OCI-LY7 (cell line): Measurements from ENCODE around the gene ATXN1. TPM values are rescaled to one million over a fixed set of nuclear protein-coding genes. Genes with fewer than 3 reads are reported as not detected.

Experiments used
- BruUV-seq: library from RNA; stranded (reverse); fragments of 400-500 nt; replicated peaks from 2 replicates; lab custom pipeline; 2021; lab: Mats Ljungman, UMichigan
- CTCF ChIA-PET: fragments of 300-600 bp; sonication (Branson Sonifier 250); formaldehyde crosslinking; loops from one replicate; lab custom pipeline; 2022; ENCODE audit warnings: antibody characterized with exemption; ENCODE audit not compliant: unreplicated experiment; lab: Charles Lee
- POLR2A ChIA-PET: fragments of 300-600 bp; sonication (Branson Sonifier 250); formaldehyde crosslinking; loops from one replicate; lab custom pipeline; 2022; ENCODE audit warnings: antibody characterized with exemption; lab: Charles Lee
- DNase-seq: peaks from one replicate; pipeline ENCODE4 v3.0.0-alpha.2; 2015; ENCODE audit warnings: low spot score
- H2AFZ ChIP-seq: fragments of 200-600 bp; sonication (generic), shearing (Covaris generic); 2 replicates; pipeline ENCODE4 v1.6.1; 2014; ENCODE audit warnings: mild to moderate bottlenecking, antibody characterized with exemption, low read length, moderate library complexity
- H3K27ac ChIP-seq: fragments of 200-600 bp; sonication (generic); 2 replicates; pipeline ENCODE4 v1.5.1; 2014; ENCODE audit warnings: mixed run types, low read depth, mild to moderate bottlenecking, moderate library complexity, low read length, inconsistent platforms; ENCODE audit not compliant: poor library complexity, severe bottlenecking
- H3K36me3 ChIP-seq: fragments of 200-600 bp; sonication (generic); 2 replicates; pipeline ENCODE4 v1.6.1; 2014; ENCODE audit warnings: mild to moderate bottlenecking, antibody characterized with exemption, low read length, moderate library complexity, mixed read lengths; ENCODE audit not compliant: insufficient read depth
- H3K4me1 ChIP-seq: fragments of 200-600 bp; sonication (generic); 2 replicates; pipeline ENCODE4 v1.5.1; 2014; ENCODE audit warnings: mild to moderate bottlenecking, low read length; ENCODE audit not compliant: insufficient read depth, poor library complexity, severe bottlenecking
- H3K4me2 ChIP-seq: fragments of 200-600 bp; sonication (generic); 2 replicates; pipeline ENCODE4 v1.6.1; 2014; ENCODE audit warnings: mild to moderate bottlenecking, low read length
- H3K4me3 ChIP-seq: fragments of 200-600 bp; sonication (generic); 2 replicates; pipeline ENCODE4 v1.5.1; 2014; ENCODE audit warnings: mild to moderate bottlenecking, low read depth, low read length; ENCODE audit not compliant: poor library complexity, severe bottlenecking
- H3K79me2 ChIP-seq: fragments of 200-600 bp; sonication (generic); 2 replicates; pipeline ENCODE4 v1.6.1; 2016; ENCODE audit warnings: low read depth, mild to moderate bottlenecking, low read length, moderate library complexity, mixed read lengths; ENCODE audit not compliant: insufficient read depth
- H3K9me2 ChIP-seq: fragments of 200-600 bp; sonication (generic); 2 replicates; pipeline ENCODE4 v1.6.1; 2016; ENCODE audit warnings: mild to moderate bottlenecking, low read length, mixed read lengths; ENCODE audit not compliant: insufficient read depth
- H3K9me3 ChIP-seq: fragments of 200-600 bp; sonication (generic); 2 replicates; pipeline ENCODE4 v1.6.1; 2014; ENCODE audit warnings: mild to moderate bottlenecking, mixed run types, low read length, mixed read lengths
- H4K20me1 ChIP-seq: fragments of 200-600 bp; sonication (generic); 2 replicates; pipeline ENCODE4 v1.6.1; 2014; ENCODE audit warnings: mild to moderate bottlenecking, antibody characterized with exemption, low read length, moderate library complexity, mixed read lengths; ENCODE audit not compliant: insufficient read depth
- EZH2phosphoT487 ChIP-seq: fragments of 200-600 bp; sonication (generic); IDR thresholded peaks from 2 replicates; pipeline ENCODE4 v1.6.1; 2018; ENCODE audit warnings: low read depth, borderline replicate concordance, mild to moderate bottlenecking, mixed run types, antibody characterized with exemption, low read length, moderate library complexity, mixed read lengths
- intact Hi-C: fragments of 100-400 bp; cut with micrococcal nuclease; formaldehyde crosslinking; loops from one replicate; pipeline ENCODE4 v1.10.0; 2022; ENCODE audit not compliant: unreplicated experiment
- total RNA-seq, 2 experiments: library from RNA; depleted of rRNA in 1 of 2; stranded (reverse); fragments of >200 nt in 1 of 2; shearing (Covaris generic) in 1 of 2; gene quantifications; 2 replicates each; pipeline ENCODE4 v1.2.3, GENCODE V29; 2014 to 2022
- TF ChIP-seq, protein P1 (sequence below): fragments of 200-600 bp; sonication (generic); conservative IDR thresholded peaks from 2 replicates; pipeline ENCODE4 v1.5.1; 2014; ENCODE audit warnings: mild to moderate bottlenecking, antibody characterized with exemption, low read length, moderate library complexity, mixed read lengths

The ATXN1 gene
- total RNA-seq, 2 experiments from 2014 or later, result not detected

DNA sequence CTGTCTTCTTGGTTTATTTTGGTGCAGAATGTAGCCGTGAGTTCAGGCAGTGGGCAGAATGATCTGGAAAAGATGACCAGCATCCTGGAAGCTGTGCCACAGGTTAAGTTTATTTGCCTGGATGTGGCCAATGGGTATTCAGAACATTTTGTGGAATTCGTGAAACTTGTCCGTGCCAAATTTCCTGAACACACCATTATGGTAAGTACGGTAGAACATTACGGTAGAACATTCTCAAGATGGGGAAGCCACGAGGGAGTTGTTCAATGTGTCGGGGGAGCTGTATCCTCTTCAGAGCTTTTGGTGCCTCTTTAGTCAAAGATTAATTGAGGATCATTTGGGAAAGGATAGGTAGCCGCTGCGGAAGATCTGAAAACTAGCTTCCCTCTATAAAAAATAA, 506.7 kb downstream of the ATXN1 start:
- Histone ChIP-seq H3K4me2 (no peak overlapping the region), H3K4me1 (no peaks in the 10 kb centered on the region), H4K20me1 (no peaks in the 10 kb centered on the region), H3K9me2 (no peaks in the 10 kb centered on the region), H3K4me3 (no peak overlapping the region), H3K9me3 (no peaks in the 10 kb centered on the region), H3K36me3 (no peaks in the 10 kb centered on the region), H2AFZ (no peak overlapping the region), H3K27ac (no peak overlapping the region), H3K79me2 (no peaks in the 10 kb centered on the region)
- DNase-seq, result no peak
- TF ChIP-seq EZH2phosphoT487, result no peak
- TF ChIP-seq, protein P1, sequence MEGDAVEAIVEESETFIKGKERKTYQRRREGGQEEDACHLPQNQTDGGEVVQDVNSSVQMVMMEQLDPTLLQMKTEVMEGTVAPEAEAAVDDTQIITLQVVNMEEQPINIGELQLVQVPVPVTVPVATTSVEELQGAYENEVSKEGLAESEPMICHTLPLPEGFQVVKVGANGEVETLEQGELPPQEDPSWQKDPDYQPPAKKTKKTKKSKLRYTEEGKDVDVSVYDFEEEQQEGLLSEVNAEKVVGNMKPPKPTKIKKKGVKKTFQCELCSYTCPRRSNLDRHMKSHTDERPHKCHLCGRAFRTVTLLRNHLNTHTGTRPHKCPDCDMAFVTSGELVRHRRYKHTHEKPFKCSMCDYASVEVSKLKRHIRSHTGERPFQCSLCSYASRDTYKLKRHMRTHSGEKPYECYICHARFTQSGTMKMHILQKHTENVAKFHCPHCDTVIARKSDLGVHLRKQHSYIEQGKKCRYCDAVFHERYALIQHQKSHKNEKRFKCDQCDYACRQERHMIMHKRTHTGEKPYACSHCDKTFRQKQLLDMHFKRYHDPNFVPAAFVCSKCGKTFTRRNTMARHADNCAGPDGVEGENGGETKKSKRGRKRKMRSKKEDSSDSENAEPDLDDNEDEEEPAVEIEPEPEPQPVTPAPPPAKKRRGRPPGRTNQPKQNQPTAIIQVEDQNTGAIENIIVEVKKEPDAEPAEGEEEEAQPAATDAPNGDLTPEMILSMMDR, result no peak
- no TSS peak for BruUV-seq
- ChIA-PET CTCF (no interaction called here), POLR2A (interaction anchor here (0.6 to 0.7 kb wide), 2 partner anchors 98 to 391 kb away, joined by 3 read pairs; no protein-coding TSS in a partner anchor)
- intact Hi-C loops, result no loop called here

DNA sequence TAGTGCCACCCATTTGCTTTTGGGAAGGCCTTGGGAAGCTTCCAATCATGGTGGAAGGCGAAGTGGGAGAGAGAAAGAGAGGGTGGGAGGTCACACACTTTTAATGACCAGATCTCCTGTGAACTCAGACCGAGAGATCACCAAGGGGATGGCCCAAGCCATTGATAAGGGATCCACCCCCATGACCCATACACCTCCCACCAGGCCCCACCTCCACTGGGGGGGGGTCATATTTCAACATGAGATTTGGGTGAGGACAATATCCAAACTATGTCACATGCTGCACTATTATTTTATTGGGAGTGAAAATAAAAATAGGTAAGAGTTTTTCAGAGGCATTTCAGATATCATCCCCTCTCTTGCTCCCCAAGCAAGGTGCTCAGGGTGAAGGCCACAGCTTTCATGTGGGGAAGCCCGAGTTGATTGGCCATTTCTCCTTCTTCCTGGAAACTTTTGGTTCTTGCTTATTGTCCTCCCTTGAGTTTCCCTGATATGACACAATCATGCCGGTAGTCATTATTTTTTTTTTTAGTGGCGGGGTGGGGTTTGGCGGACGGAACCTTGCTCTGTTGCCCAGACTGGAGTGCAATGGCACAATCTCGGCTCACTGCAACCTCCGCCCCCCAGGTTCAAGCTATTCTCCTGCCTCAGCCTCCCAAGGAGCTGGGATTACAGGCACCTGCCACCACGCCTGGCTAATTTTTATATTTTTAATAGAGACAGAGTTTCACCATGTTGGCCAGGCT, 507.7 kb downstream of the ATXN1 start:
- BruUV-seq, result no TSS peak
- Histone ChIP-seq H3K4me2 (no peak overlapping the region), H2AFZ (no peak overlapping the region), H3K79me2 (no peaks in the 10 kb centered on the region), H3K9me3 (no peaks in the 10 kb centered on the region), H3K4me1 (no peaks in the 10 kb centered on the region), H3K9me2 (no peaks in the 10 kb centered on the region), H4K20me1 (no peaks in the 10 kb centered on the region), H3K27ac (no peak overlapping the region), H3K36me3 (no peaks in the 10 kb centered on the region), H3K4me3 (no peak overlapping the region)
- intact Hi-C loops, result no loop called here
- ChIA-PET CTCF (no interaction called here), POLR2A (interaction anchor here (0.7 kb wide), 1 partner anchor 42 kb away, joined by 3 read pairs; no protein-coding TSS in a partner anchor)
- DNase-seq, result no peak
- no peak for TF ChIP-seq EZH2phosphoT487

DNA sequence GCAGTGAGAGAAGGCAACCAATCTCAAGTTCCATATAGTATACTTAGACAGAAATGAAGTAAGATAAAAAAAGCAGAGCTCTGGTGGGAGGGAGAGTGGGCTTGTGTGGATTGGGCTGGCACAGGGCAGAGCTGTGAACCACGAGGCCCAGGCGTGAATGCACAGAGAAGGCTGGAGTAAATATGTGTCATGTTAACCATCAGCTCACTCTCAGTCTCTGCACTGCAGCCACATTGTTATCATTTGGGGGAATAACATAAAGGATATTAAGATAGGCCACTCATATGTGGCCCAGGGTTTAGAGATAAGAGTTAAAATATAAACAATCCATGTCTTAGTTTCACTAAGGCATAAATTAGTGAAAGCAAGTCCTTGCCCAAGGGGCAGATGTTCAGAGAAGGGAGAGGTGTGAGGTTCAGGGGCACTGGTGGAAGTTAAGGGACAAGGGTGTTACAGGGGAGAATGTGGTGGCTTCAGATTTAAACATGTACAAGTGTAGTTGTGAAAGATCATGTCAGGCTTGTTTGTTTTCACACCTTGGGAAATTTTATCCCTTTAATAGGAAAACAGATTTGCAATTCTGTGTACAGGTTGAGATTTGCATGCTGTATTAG, 508.5 kb downstream of the ATXN1 start:
- intact Hi-C loops, result no loop called here
- no peak for TF ChIP-seq EZH2phosphoT487
- TF ChIP-seq, protein P1, result no peak
- H3K9me3 ChIP-seq, result no peaks in the 10 kb centered on the region
- H3K4me1 ChIP-seq, result no peaks in the 10 kb centered on the region
- POLR2A ChIA-PET, result interaction anchor here (0.7 kb wide), 1 partner anchor 43 kb away, joined by 3 read pairs; no protein-coding TSS in a partner anchor
- H3K9me2 ChIP-seq, result no peaks in the 10 kb centered on the region
- H4K20me1 ChIP-seq, result no peaks in the 10 kb centered on the region
- no peaks in the 10 kb centered on the region for H3K36me3 ChIP-seq
- H3K79me2 ChIP-seq, result no peaks in the 10 kb centered on the region
- no peak for DNase-seq
- H3K4me2 ChIP-seq, result no peak overlapping the region
- no TSS peak for BruUV-seq
- no peak overlapping the region for H2AFZ ChIP-seq
- no peak overlapping the region for H3K4me3 ChIP-seq
- CTCF ChIA-PET, result no interaction called here
- H3K27ac ChIP-seq, result no peak overlapping the region
